ENCODE results near the gene UBR4.

UBR4 gene

GRCh38 chr1:19139711-19140110 lies 70.4 kb downstream of the UBR4 start:
- no peak for DNase-seq (ENCODE audit: low read depth, low spot score)

- no peak for DNase-seq (ENCODE audit: low read depth, low spot score)
Observed at GRCh38 chr1:19138958-19139581, 71.0 kb downstream of the UBR4 start.

- DNase-seq (ENCODE audit: low read depth, low spot score) = no peak
Observed at GRCh38 chr1:19138331-19138730, 71.7 kb downstream of the UBR4 start.

GRCh38 chr1:19137158-19137557 lies 72.9 kb downstream of the UBR4 start:
- no peak for DNase-seq (ENCODE audit: low read depth, low spot score)

GRCh38 chr1:19133360-19133759 lies 76.7 kb downstream of the UBR4 start:
- no peak for DNase-seq (ENCODE audit: low read depth, low spot score)

GRCh38 chr1:19130468-19130867 lies 79.6 kb downstream of the UBR4 start:
- no peak for DNase-seq (ENCODE audit: low read depth, low spot score)

- DNase-seq (ENCODE audit: low read depth, low spot score) = no peak
Observed at GRCh38 chr1:19128968-19129514, 81.0 kb downstream of the UBR4 start.

- DNase-seq (ENCODE audit: low read depth, low spot score) = no peak
Observed at GRCh38 chr1:19124273-19124672, 85.8 kb downstream of the UBR4 start.

- DNase-seq (ENCODE audit: low read depth, low spot score) = no peak
Observed at GRCh38 chr1:19123837-19124236, 86.2 kb downstream of the UBR4 start.

- DNase-seq (ENCODE audit: low read depth, low spot score) = no peak
Observed at GRCh38 chr1:19122668-19123067, 87.4 kb downstream of the UBR4 start.

GRCh38 chr1:19121192-19121591 lies 88.9 kb downstream of the UBR4 start:
- no peak for DNase-seq (ENCODE audit: low read depth, low spot score)

- DNase-seq (ENCODE audit: low read depth, low spot score) = no peak
Observed at GRCh38 chr1:19120070-19120469, 90.0 kb downstream of the UBR4 start.

- DNase-seq (ENCODE audit: low read depth, low spot score) = no peak
Observed at GRCh38 chr1:19115082-19115808, 94.8 kb downstream of the UBR4 start.

- DNase-seq (ENCODE audit: low read depth, low spot score) = peak; percentile 7
Observed at GRCh38 chr1:19113697-19114092, 96.4 kb downstream of the UBR4 start.

GRCh38 chr1:19112891-19113696 lies 97.0 kb downstream of the UBR4 start:
- DNase-seq (ENCODE audit: low read depth, low spot score) = no peak

GRCh38 chr1:19110257-19110927 lies 99.7 kb downstream of the UBR4 start:
- DNase-seq (ENCODE audit: low read depth, low spot score) = no peak

GRCh38 chr1:19109545-19109944 lies 100.5 kb downstream of the UBR4 start:
- no peak for DNase-seq (ENCODE audit: low read depth, low spot score)

GRCh38 chr1:19101244-19101643 lies 108.8 kb downstream of the UBR4 start:
- DNase-seq (ENCODE audit: low read depth, low spot score) = no peak

- no peak for DNase-seq (ENCODE audit: low read depth, low spot score)
Observed at GRCh38 chr1:19100028-19100427, 110.0 kb downstream of the UBR4 start.

- no peak for DNase-seq (ENCODE audit: low read depth, low spot score)
Observed at GRCh38 chr1:19096990-19097389, 113.1 kb downstream of the UBR4 start.

- DNase-seq (ENCODE audit: low read depth, low spot score) = no peak
Observed at GRCh38 chr1:19096036-19096833, 113.8 kb downstream of the UBR4 start.
